Activated naive CD8-positive, alpha-beta T cell treated with anti-CD3 and anti-CD28 coated beads for 36 hours (primary cell): ENCODE data around the gene TMEM145. TPM values are rescaled to one million over a fixed set of nuclear protein-coding genes. Genes with fewer than 3 reads are reported as not detected.

Source experiments
- DNase-seq: peaks from one replicate; pipeline ENCODE4 v3.0.0; 2021
- H3K27ac Mint-ChIP-seq: one replicate; pipeline ENCODE4 v1.8.0; 2022; ENCODE audit warnings: mild to moderate bottlenecking, moderate library complexity, mixed read lengths
- H3K27me3 Mint-ChIP-seq: one replicate; pipeline ENCODE4 v1.8.0; 2022; ENCODE audit warnings: mild to moderate bottlenecking, mixed read lengths
- H3K36me3 Mint-ChIP-seq: one replicate; pipeline ENCODE4 v1.8.0; 2021; ENCODE audit warnings: mild to moderate bottlenecking, mixed read lengths
- H3K4me1 Mint-ChIP-seq: one replicate; pipeline ENCODE4 v1.8.0; 2021; ENCODE audit warnings: mixed read lengths
- H3K4me3 Mint-ChIP-seq: one replicate; pipeline ENCODE4 v1.8.0; 2022; ENCODE audit warnings: mild to moderate bottlenecking, moderate library complexity, mixed read lengths
- H3K9me3 Mint-ChIP-seq: one replicate; pipeline ENCODE4 v1.8.0; 2022; ENCODE audit warnings: mixed read lengths
- total RNA-seq, 2 experiments: library from RNA; stranded (reverse); gene quantifications; one replicate each; pipeline ENCODE4 v1.2.3, GENCODE V29; 2021

TMEM145 gene
- total RNA-seq, 2 experiments from 2014 or later, result 1.1 to 3.2 TPM

- Mint-ChIP-seq H3K27ac (no peak overlapping the region), H3K4me1 (no peaks in the 10 kb centered on the region), H3K9me3 (no peaks in the 10 kb centered on the region), H3K4me3 (no peak overlapping the region), H3K27me3 (no peaks in the 10 kb centered on the region), H3K36me3 (no peaks in the 10 kb centered on the region)
- no peak for DNase-seq
Observed at GRCh38 chr19:42345191-42345812, 32.2 kb downstream of the TMEM145 start.

- no peaks in the 10 kb centered on the region for H3K4me1 Mint-ChIP-seq
- DNase-seq, result no peak
- no peak overlapping the region for H3K27ac Mint-ChIP-seq
- H3K27me3 Mint-ChIP-seq, result no peaks in the 10 kb centered on the region
- no peaks in the 10 kb centered on the region for H3K9me3 Mint-ChIP-seq
- peaks cover 3% of the 10 kb centered on the region for H3K36me3 Mint-ChIP-seq
- H3K4me3 Mint-ChIP-seq, result no peak overlapping the region
Observed at GRCh38 chr19:42348211-42348610, 35.1 kb downstream of the TMEM145 start.

GRCh38 chr19:42349378-42350107 is 36.4 kb downstream of the TMEM145 start:
- Mint-ChIP-seq H3K36me3 (peaks cover 3% of the 10 kb centered on the region), H3K4me3 (no peak overlapping the region), H3K9me3 (no peaks in the 10 kb centered on the region), H3K4me1 (no peaks in the 10 kb centered on the region), H3K27me3 (no peaks in the 10 kb centered on the region), H3K27ac (no peak overlapping the region)
- DNase-seq, result no peak

- no peak for DNase-seq
- Mint-ChIP-seq H3K4me1 (no peaks in the 10 kb centered on the region), H3K36me3 (peaks cover 3% of the 10 kb centered on the region), H3K27me3 (no peaks in the 10 kb centered on the region), H3K4me3 (no peak overlapping the region), H3K9me3 (no peaks in the 10 kb centered on the region), H3K27ac (no peak overlapping the region)
Observed at GRCh38 chr19:42350417-42350816, 37.3 kb downstream of the TMEM145 start.

- no peak overlapping the region for H3K27ac Mint-ChIP-seq
- no peaks in the 10 kb centered on the region for H3K4me1 Mint-ChIP-seq
- peaks cover 3% of the 10 kb centered on the region for H3K36me3 Mint-ChIP-seq
- no peak for DNase-seq
- H3K27me3 Mint-ChIP-seq, result no peaks in the 10 kb centered on the region
- H3K9me3 Mint-ChIP-seq, result no peaks in the 10 kb centered on the region
- no peak overlapping the region for H3K4me3 Mint-ChIP-seq
Observed at GRCh38 chr19:42351079-42351735, 38.1 kb downstream of the TMEM145 start.

- peak; percentile 50 for DNase-seq
- H3K4me3 Mint-ChIP-seq, result no peak overlapping the region
- H3K4me1 Mint-ChIP-seq, result no peaks in the 10 kb centered on the region
- no peaks in the 10 kb centered on the region for H3K27me3 Mint-ChIP-seq
- H3K36me3 Mint-ChIP-seq, result peaks cover 4% of the 10 kb centered on the region
- no peaks in the 10 kb centered on the region for H3K9me3 Mint-ChIP-seq
- H3K27ac Mint-ChIP-seq, result no peak overlapping the region
Observed at GRCh38 chr19:42352301-42353259, 39.5 kb downstream of the TMEM145 start.

- no peak for DNase-seq
- peaks cover 6% of the 10 kb centered on the region for H3K36me3 Mint-ChIP-seq
- no peaks in the 10 kb centered on the region for H3K4me1 Mint-ChIP-seq
- no peaks in the 10 kb centered on the region for H3K9me3 Mint-ChIP-seq
- H3K27ac Mint-ChIP-seq, result no peak overlapping the region
- no peak overlapping the region for H3K4me3 Mint-ChIP-seq
- no peaks in the 10 kb centered on the region for H3K27me3 Mint-ChIP-seq
Observed at GRCh38 chr19:42353341-42354015, 40.4 kb downstream of the TMEM145 start.

- Mint-ChIP-seq H3K36me3 (peaks cover 6% of the 10 kb centered on the region), H3K4me3 (no peak overlapping the region), H3K27ac (no peak overlapping the region), H3K9me3 (no peaks in the 10 kb centered on the region), H3K4me1 (no peaks in the 10 kb centered on the region), H3K27me3 (no peaks in the 10 kb centered on the region)
- no peak for DNase-seq
Observed at GRCh38 chr19:42355896-42356295, 42.8 kb downstream of the TMEM145 start.

GRCh38 chr19:42356686-42357085 is 43.6 kb downstream of the TMEM145 start:
- no peaks in the 10 kb centered on the region for H3K27me3 Mint-ChIP-seq
- no peak for DNase-seq
- H3K4me3 Mint-ChIP-seq, result no peak overlapping the region
- no peaks in the 10 kb centered on the region for H3K4me1 Mint-ChIP-seq
- H3K36me3 Mint-ChIP-seq, result peaks cover 6% of the 10 kb centered on the region
- no peak overlapping the region for H3K27ac Mint-ChIP-seq
- H3K9me3 Mint-ChIP-seq, result no peaks in the 10 kb centered on the region

- Mint-ChIP-seq H3K4me1 (no peaks in the 10 kb centered on the region), H3K27me3 (no peaks in the 10 kb centered on the region), H3K27ac (no peak overlapping the region), H3K4me3 (no peak overlapping the region), H3K36me3 (peaks cover 3% of the 10 kb centered on the region), H3K9me3 (no peaks in the 10 kb centered on the region)
- DNase-seq, result no peak
Observed at GRCh38 chr19:42357290-42357689, 44.2 kb downstream of the TMEM145 start.

- no peaks in the 10 kb centered on the region for H3K9me3 Mint-ChIP-seq
- no peak for DNase-seq
- H3K4me1 Mint-ChIP-seq, result no peaks in the 10 kb centered on the region
- H3K27ac Mint-ChIP-seq, result no peak overlapping the region
- H3K36me3 Mint-ChIP-seq, result peaks cover 8% of the 10 kb centered on the region
- no peaks in the 10 kb centered on the region for H3K27me3 Mint-ChIP-seq
- no peak overlapping the region for H3K4me3 Mint-ChIP-seq
Observed at GRCh38 chr19:42360787-42361544, 47.9 kb downstream of the TMEM145 start.

GRCh38 chr19:42361545-42361910 is 48.4 kb downstream of the TMEM145 start:
- Mint-ChIP-seq H3K27me3 (no peaks in the 10 kb centered on the region), H3K9me3 (no peaks in the 10 kb centered on the region), H3K27ac (no peak overlapping the region), H3K4me1 (no peaks in the 10 kb centered on the region), H3K4me3 (no peak overlapping the region), H3K36me3 (peaks cover 8% of the 10 kb centered on the region)
- DNase-seq, result no peak

- no peak overlapping the region for H3K4me3 Mint-ChIP-seq
- no peaks in the 10 kb centered on the region for H3K9me3 Mint-ChIP-seq
- H3K27ac Mint-ChIP-seq, result no peak overlapping the region
- H3K4me1 Mint-ChIP-seq, result no peaks in the 10 kb centered on the region
- H3K27me3 Mint-ChIP-seq, result no peaks in the 10 kb centered on the region
- H3K36me3 Mint-ChIP-seq, result peaks cover 8% of the 10 kb centered on the region
- DNase-seq, result no peak
Observed at GRCh38 chr19:42362342-42362741, 49.2 kb downstream of the TMEM145 start.

- no peaks in the 10 kb centered on the region for H3K4me1 Mint-ChIP-seq
- H3K36me3 Mint-ChIP-seq, result peaks cover 6% of the 10 kb centered on the region
- H3K9me3 Mint-ChIP-seq, result no peaks in the 10 kb centered on the region
- H3K4me3 Mint-ChIP-seq, result no peak overlapping the region
- H3K27me3 Mint-ChIP-seq, result no peaks in the 10 kb centered on the region
- no peak for DNase-seq
- no peak overlapping the region for H3K27ac Mint-ChIP-seq
Observed at GRCh38 chr19:42362891-42363440, 49.9 kb downstream of the TMEM145 start.
